Body of pancreas (tissue), 4 donors: ENCODE results near the gene KCNC1. TPM values are rescaled to one million over a fixed set of nuclear protein-coding genes. Genes with fewer than 3 reads are reported as not detected.

ENCODE experiments used
- ATAC-seq: fragments of 150-250 bp; one replicate; pipeline ENCODE4 v1.9.1; 2016
- DNase-seq, 4 donors: peaks; one replicate each; pipeline ENCODE4 v3.0.0-alpha.2; 2019
- H3K27ac ChIP-seq, 4 donors: fragments of 200-600 bp; sonication (generic); 1 replicate in 3 of 4; 2 replicates in 1 of 4; pipeline versions ENCODE4 v1.5.1 to v1.6.1; 2016 to 2019; ENCODE audit warnings: mild to moderate bottlenecking in 1 of 4, mixed read lengths in 1 of 4, moderate library complexity in 1 of 4
- H3K27me3 ChIP-seq, 2 donors: fragments of 200-600 bp; sonication (generic); one replicate each; pipeline ENCODE4 v1.6.0; 2016; ENCODE audit warnings: mild to moderate bottlenecking in 1 of 2
- H3K36me3 ChIP-seq, 2 donors: fragments of 200-600 bp; sonication (generic); replicated peaks in 1 of 2; 2 replicates each; pipeline ENCODE4 v1.5.1; 2016; ENCODE audit warnings: low read depth in 2 of 2; ENCODE audit not compliant: insufficient read depth in 1 of 2
- H3K4me1 ChIP-seq: fragments of 200-600 bp; sonication (generic); one replicate; pipeline ENCODE4 v1.6.0; 2016
- H3K4me3 ChIP-seq, 2 donors: fragments of 200-600 bp; sonication (generic); 1 replicate in 1 of 2; 2 replicates in 1 of 2; pipeline ENCODE4 v1.5.1; 2016 to 2019
- H3K9me3 ChIP-seq, 3 donors: fragments of 200-600 bp; sonication (generic); 1 replicate in 2 of 3; 2 replicates in 1 of 3; pipeline ENCODE4 v1.5.1; 2016
- POLR2A ChIP-seq, 3 donors: fragments of 450-650 bp; IDR thresholded peaks; one replicate each; pipeline ENCODE4 v1.6.1; 2016; ENCODE audit warnings: antibody characterized with exemption in 3 of 3, mild to moderate bottlenecking in 2 of 3
- WGBS, 2 donors: methylation state at CpG; one replicate each; pipeline ENCODE4 v1.1.5; 2017; 5-methylcytosine and 5-hydroxymethylcytosine counted together
- intact Hi-C: fragments of 100-400 bp; cut with DNase I; formaldehyde crosslinking; loops from one replicate; pipeline ENCODE4 v1.15.1; 2023
- total RNA-seq, 2 donors: library from RNA; depleted of rRNA; stranded (reverse); fragments of >200 nt; gene quantifications; one replicate each; pipeline ENCODE4 v1.1.0, GENCODE V29; 2016
- TF ChIP-seq, protein P1 (sequence below), 7 experiments: fragments of 450-650 bp in 4 of 7; fragments of 200-600 bp in 3 of 7; sonication (generic) in 3 of 7; IDR thresholded peaks; one replicate each; pipeline ENCODE4 v1.5.1; 2016 to 2019; ENCODE audit warnings: antibody characterized with exemption in 7 of 7

KCNC1 gene
- total RNA-seq, 2 donors from 2014 or later, result 0.26 TPM; not detected in 1

DNA sequence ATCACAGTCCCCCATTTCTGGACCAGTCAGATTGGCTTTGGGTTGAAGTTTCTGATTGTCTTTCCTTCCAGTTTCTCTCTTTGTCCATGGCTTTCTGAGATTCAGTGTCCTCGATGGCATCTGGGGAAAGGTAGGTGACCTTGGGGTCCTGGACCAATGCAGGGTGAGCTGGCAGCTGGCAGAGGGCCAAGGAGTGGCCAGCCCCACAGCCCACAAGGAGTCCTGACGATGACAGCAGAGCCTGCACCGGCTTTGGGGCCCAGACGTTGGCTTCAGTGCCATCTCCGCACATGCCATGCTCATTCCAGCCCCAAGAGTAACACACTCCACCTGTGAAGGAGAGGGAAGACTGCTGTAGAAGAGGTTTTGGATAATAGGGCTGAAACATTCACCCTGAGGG lies 53.5 kb downstream of the KCNC1 start:
- Histone ChIP-seq H3K4me1 (no peaks in the 10 kb centered on the region), H3K27ac (no peak overlapping the region), H3K27me3 (no peaks in the 10 kb centered on the region), H3K36me3 (no peaks in the 10 kb centered on the region), H3K4me3 (no peak overlapping the region), H3K9me3 (no peaks in the 10 kb centered on the region)
- DNase-seq, result no peak
- WGBS, 2 donors, result 78 to 79% methylated on average over 5 of the region's 5 CpGs
- intact Hi-C loops, result no loop called here
- TF ChIP-seq, protein P1, sequence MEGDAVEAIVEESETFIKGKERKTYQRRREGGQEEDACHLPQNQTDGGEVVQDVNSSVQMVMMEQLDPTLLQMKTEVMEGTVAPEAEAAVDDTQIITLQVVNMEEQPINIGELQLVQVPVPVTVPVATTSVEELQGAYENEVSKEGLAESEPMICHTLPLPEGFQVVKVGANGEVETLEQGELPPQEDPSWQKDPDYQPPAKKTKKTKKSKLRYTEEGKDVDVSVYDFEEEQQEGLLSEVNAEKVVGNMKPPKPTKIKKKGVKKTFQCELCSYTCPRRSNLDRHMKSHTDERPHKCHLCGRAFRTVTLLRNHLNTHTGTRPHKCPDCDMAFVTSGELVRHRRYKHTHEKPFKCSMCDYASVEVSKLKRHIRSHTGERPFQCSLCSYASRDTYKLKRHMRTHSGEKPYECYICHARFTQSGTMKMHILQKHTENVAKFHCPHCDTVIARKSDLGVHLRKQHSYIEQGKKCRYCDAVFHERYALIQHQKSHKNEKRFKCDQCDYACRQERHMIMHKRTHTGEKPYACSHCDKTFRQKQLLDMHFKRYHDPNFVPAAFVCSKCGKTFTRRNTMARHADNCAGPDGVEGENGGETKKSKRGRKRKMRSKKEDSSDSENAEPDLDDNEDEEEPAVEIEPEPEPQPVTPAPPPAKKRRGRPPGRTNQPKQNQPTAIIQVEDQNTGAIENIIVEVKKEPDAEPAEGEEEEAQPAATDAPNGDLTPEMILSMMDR (IDR thresholded peaks at IDR 0.05), result no peak
- no peak for TF ChIP-seq POLR2A (IDR thresholded peaks at IDR 0.05)
- ATAC-seq, result no peak

DNA sequence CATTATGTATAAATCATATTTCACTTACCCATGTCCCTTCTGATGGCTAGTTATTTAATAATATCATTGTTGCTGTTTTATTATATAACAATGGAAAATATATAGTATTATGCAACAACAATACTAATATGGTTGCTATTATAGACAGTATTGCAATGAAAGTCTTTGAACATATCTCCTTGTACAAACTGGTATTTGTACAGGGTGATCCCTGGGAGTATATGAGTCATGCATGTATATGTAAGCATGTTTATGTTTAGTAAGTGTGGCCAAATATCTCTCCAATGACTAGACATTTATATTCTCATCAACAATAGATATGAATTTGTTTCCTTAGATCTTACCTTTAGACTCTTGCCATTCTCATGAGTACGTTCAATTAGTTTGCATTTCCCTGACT lies 55.9 kb downstream of the KCNC1 start:
- Histone ChIP-seq H3K9me3 (no peaks in the 10 kb centered on the region), H3K4me1 (no peaks in the 10 kb centered on the region), H3K27ac (no peak overlapping the region), H3K27me3 (no peaks in the 10 kb centered on the region), H3K4me3 (no peak overlapping the region), H3K36me3 (no peaks in the 10 kb centered on the region)
- no peak for TF ChIP-seq POLR2A (IDR thresholded peaks at IDR 0.05)
- TF ChIP-seq, protein P1 (IDR thresholded peaks at IDR 0.05), result no peak
- ATAC-seq (no peak), DNase-seq (no peak)
- intact Hi-C loops, result no loop called here
- 91 to 100% methylated on average over 1 of the region's 1 CpG for WGBS, 2 donors

DNA sequence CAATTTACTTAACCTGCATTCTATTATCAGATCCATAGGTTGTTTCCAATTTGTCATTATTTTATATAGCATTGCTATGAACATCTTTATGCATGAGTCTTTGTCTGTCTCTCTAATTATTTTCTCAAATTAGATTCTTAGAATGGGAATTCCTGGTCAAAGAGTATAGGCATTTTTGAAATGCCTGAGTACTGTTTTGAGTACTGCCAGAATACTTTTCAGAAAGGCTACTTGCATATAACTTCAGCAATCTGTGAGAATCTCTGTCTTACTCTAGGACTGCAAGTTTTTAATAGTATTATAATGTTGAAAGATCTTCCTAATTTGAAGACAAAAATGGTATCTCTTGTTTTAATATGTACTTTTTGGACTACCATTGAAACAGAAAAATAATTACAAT lies 56.6 kb downstream of the KCNC1 start:
- no peak for ATAC-seq

DNA sequence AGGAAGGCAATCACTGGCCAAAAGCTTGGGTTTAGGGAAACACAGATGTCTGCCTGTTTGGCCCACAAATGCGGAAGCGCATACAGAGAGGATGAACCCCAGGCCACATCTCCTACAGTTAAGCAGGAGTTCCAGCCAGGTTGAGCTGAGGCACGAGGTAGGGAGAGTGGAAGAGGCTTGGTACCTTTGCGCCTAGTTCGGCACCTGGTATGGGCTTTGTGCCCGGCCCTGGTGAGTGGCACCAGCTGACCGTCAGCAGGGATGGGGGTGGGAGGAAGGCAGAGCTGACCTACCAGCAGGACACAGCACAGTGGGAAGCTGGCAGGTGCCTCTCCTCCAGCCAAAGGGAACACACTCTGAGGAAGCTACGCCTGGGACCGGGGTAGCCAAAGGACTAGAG lies 57.6 kb downstream of the KCNC1 start:
- no peak overlapping the region for H3K4me3 ChIP-seq
- TF ChIP-seq, protein P1 (IDR thresholded peaks at IDR 0.05), result no peak
- TF ChIP-seq POLR2A (IDR thresholded peaks at IDR 0.05), result no peak
- no peaks in the 10 kb centered on the region for H3K9me3 ChIP-seq
- H3K4me1 ChIP-seq, result no peaks in the 10 kb centered on the region
- 80 to 82% methylated on average over 5 to 9 of the region's 9 CpGs for WGBS, 2 donors
- no peak for DNase-seq
- intact Hi-C loops, result no loop called here
- no peaks in the 10 kb centered on the region for H3K27me3 ChIP-seq
- no peaks in the 10 kb centered on the region for H3K36me3 ChIP-seq
- no peak for ATAC-seq
- H3K27ac ChIP-seq, result no peak overlapping the region

More for the DNA sequence above, 56.6 kb downstream of the KCNC1 start:
- H3K27ac ChIP-seq, result no peak overlapping the region
- intact Hi-C loops, result no loop called here
- no peaks in the 10 kb centered on the region for H3K4me1 ChIP-seq
- H3K4me3 ChIP-seq, result no peak overlapping the region
- DNase-seq, result no peak
- no peaks in the 10 kb centered on the region for H3K36me3 ChIP-seq
- TF ChIP-seq, protein P1 (IDR thresholded peaks at IDR 0.05), result no peak
- no peak for TF ChIP-seq POLR2A (IDR thresholded peaks at IDR 0.05)
- no peaks in the 10 kb centered on the region for H3K9me3 ChIP-seq
- no peaks in the 10 kb centered on the region for H3K27me3 ChIP-seq

DNA sequence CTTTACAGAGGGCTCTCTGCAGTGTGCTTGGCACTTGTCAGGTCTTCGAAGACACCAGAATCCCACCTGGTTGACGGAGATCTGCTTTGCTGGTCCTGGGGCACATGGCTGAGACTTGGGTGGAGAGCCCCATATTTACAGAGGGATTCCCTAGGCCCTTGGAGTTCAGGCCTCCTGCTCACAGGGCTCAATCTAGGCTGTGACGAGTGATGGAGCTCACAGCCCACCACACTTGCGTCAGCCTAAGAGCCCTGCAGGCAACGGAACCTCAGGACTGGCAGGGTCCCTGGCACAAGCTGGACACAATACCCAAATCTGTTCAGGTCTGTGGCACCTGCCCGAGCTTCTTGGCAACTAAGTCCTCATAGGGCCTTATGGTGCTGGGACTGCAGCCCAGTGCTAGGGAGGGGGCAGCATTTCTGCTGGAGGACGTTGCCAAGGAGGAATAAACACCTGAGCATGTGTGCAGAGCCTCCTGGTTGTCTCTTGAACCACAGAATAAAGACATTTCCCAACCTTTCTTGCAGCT lies 59.1 kb downstream of the KCNC1 start:
- DNase-seq (no peak), ATAC-seq (no peak)
- no peak overlapping the region for H3K4me3 ChIP-seq
- H3K36me3 ChIP-seq, result no peaks in the 10 kb centered on the region
- intact Hi-C loops, result no loop called here
- WGBS, 2 donors, result 75 to 93% methylated on average over 1 to 7 of the region's 7 CpGs
- no peaks in the 10 kb centered on the region for H3K4me1 ChIP-seq
- no peak for TF ChIP-seq POLR2A (IDR thresholded peaks at IDR 0.05)
- TF ChIP-seq, protein P1 (IDR thresholded peaks at IDR 0.05), result no peak
- no peaks in the 10 kb centered on the region for H3K9me3 ChIP-seq
- no peak overlapping the region for H3K27ac ChIP-seq
- H3K27me3 ChIP-seq, result no peaks in the 10 kb centered on the region
